Osteocyte (in vitro differentiated cells): ENCODE data around the gene M6PR. TPM values are rescaled to one million over a fixed set of nuclear protein-coding genes. Genes with fewer than 3 reads are reported as not detected.
A peak's percentile ranks its signal among the peaks of the same experiment; 100 is the strongest.

ENCODE experiments used
- DNase-seq: peaks from one replicate; pipeline ENCODE4 v3.0.0; 2021; ENCODE audit warnings: mixed read lengths; ENCODE audit not compliant: unreplicated experiment; ENCODE audit errors: extremely low spot score
- H3K27ac Mint-ChIP-seq: one replicate; pipeline ENCODE4 v1.8.0; 2021; ENCODE audit warnings: mild to moderate bottlenecking, mixed read lengths; ENCODE audit not compliant: unreplicated experiment
- H3K27me3 Mint-ChIP-seq: one replicate; pipeline ENCODE4 v1.8.0; 2021; ENCODE audit warnings: mixed read lengths; ENCODE audit not compliant: unreplicated experiment
- H3K36me3 Mint-ChIP-seq: one replicate; pipeline ENCODE4 v1.8.0; 2021; ENCODE audit warnings: mixed read lengths; ENCODE audit not compliant: unreplicated experiment
- H3K4me1 Mint-ChIP-seq: one replicate; pipeline ENCODE4 v1.8.0; 2021; ENCODE audit warnings: mixed read lengths; ENCODE audit not compliant: unreplicated experiment
- H3K4me3 Mint-ChIP-seq: one replicate; pipeline ENCODE4 v1.8.0; 2021; ENCODE audit warnings: mild to moderate bottlenecking, moderate library complexity, mixed read lengths; ENCODE audit not compliant: unreplicated experiment
- H3K9me3 Mint-ChIP-seq: one replicate; pipeline ENCODE4 v1.8.0; 2021; ENCODE audit warnings: mixed read lengths; ENCODE audit not compliant: unreplicated experiment
- total RNA-seq: library from RNA; stranded (reverse); gene quantifications from 2 replicates; pipeline ENCODE4 v1.2.1, GENCODE V29; 2021
- TF ChIP-seq, protein P1 (sequence below): fragments of 200-600 bp; sonication (generic); IDR thresholded peaks from 2 replicates; pipeline ENCODE4 v1.5.0; 2021; ENCODE audit warnings: antibody characterized with exemption, mild to moderate bottlenecking, moderate library complexity

The M6PR gene
- total RNA-seq, 1 donor from 2014 or later = 126 TPM

DNA sequence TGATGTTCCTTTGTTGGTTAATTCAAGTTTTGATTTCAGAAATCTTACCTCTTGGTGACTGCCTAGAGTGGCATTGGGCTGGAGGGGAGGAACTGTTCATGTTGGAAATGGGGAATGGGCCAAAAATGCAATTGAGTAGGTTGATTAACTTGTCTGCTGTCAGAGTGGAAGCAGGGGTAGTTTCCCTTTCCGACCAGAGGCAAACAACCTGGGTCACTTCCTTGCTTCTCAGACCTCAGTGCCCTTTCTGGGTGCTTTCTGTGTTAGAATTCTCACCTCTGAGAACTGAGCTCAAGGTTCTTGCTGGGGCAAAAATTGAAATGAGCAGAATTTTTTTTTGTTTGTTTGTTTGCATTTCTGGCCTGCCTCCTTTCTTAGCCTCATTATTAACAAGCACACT is 2.3 kb upstream of the M6PR start:
- Mint-ChIP-seq H3K4me1 (peaks cover 26% of the 10 kb centered on the region), H3K27ac (no peak overlapping the region), H3K9me3 (no peaks in the 10 kb centered on the region), H3K4me3 (no peak overlapping the region), H3K27me3 (no peaks in the 10 kb centered on the region), H3K36me3 (no peaks in the 10 kb centered on the region)
- DNase-seq = no peak
- TF ChIP-seq, protein P1, sequence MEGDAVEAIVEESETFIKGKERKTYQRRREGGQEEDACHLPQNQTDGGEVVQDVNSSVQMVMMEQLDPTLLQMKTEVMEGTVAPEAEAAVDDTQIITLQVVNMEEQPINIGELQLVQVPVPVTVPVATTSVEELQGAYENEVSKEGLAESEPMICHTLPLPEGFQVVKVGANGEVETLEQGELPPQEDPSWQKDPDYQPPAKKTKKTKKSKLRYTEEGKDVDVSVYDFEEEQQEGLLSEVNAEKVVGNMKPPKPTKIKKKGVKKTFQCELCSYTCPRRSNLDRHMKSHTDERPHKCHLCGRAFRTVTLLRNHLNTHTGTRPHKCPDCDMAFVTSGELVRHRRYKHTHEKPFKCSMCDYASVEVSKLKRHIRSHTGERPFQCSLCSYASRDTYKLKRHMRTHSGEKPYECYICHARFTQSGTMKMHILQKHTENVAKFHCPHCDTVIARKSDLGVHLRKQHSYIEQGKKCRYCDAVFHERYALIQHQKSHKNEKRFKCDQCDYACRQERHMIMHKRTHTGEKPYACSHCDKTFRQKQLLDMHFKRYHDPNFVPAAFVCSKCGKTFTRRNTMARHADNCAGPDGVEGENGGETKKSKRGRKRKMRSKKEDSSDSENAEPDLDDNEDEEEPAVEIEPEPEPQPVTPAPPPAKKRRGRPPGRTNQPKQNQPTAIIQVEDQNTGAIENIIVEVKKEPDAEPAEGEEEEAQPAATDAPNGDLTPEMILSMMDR = no peak

- TF ChIP-seq, protein P1 = no peak
- no peak for DNase-seq
- Mint-ChIP-seq H3K9me3 (no peaks in the 10 kb centered on the region), H3K4me1 (peaks cover 28% of the 10 kb centered on the region), H3K4me3 (peak overlapping the region; percentile 99), H3K27me3 (no peaks in the 10 kb centered on the region), H3K27ac (peak overlapping the region; percentile 98), H3K36me3 (peaks cover 4% of the 10 kb centered on the region)
These were observed 1.4 kb upstream of the M6PR start for GRCh38 chr12:8950702-8951478.

DNA sequence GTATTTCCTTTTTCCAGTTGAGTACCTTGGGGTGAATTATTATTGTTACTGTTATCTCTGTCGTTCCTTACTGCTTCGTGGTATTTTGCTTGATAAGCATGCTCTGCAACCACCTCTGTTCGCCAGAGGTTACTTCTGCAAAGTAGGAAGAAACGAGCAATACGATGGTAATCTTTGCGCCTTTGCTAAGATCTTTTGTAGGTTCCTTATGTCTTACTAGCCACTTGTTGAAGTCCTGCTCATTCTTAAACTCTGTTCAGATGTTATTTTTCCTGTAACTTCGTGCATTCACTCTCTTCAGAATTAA is 729 bp upstream of the M6PR start:
- Mint-ChIP-seq H3K27me3 (no peaks in the 10 kb centered on the region), H3K27ac (peak overlapping the region; percentile 98), H3K4me1 (peaks cover 28% of the 10 kb centered on the region), H3K9me3 (no peaks in the 10 kb centered on the region), H3K4me3 (peak overlapping the region; percentile 99), H3K36me3 (peaks cover 6% of the 10 kb centered on the region)
- DNase-seq = no peak
- TF ChIP-seq, protein P1 = no peak

DNA sequence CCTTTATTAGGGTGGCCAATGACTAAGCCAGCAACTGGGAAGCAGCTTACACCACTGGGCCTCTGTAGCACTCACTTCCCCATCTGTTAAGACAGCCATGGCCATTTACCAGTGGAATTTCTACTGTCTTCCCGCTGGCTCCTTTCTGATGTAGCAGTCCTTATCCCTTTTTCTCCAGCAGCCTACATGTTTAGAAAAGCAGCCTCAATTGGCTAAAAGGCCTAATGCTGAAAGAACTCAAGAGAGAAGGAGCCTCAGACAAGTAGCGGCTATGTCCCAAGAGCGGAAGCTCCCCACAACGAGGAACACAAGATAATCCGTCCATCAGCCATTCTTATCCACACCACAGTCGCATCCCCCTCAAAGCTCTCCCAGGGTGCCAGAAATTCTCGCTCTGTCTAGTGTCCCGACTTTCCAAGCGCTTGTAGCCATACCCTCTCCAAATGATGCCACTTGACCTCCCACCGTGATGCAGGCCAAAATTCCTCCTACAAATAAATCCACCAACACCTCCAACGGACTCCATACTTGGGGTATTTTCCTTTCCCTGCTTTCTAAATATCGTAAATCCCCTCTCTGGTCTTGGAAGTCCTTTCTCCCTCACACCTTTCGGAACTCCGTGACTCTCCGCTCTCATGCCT is 624 bp downstream of the M6PR start:
- DNase-seq = no peak
- Mint-ChIP-seq H3K4me3 (peak overlapping the region; percentile 99), H3K4me1 (peaks cover 28% of the 10 kb centered on the region), H3K36me3 (peaks cover 9% of the 10 kb centered on the region), H3K27ac (peak overlapping the region; percentile 98), H3K9me3 (no peaks in the 10 kb centered on the region), H3K27me3 (no peaks in the 10 kb centered on the region)
- TF ChIP-seq, protein P1 = no peak

DNA sequence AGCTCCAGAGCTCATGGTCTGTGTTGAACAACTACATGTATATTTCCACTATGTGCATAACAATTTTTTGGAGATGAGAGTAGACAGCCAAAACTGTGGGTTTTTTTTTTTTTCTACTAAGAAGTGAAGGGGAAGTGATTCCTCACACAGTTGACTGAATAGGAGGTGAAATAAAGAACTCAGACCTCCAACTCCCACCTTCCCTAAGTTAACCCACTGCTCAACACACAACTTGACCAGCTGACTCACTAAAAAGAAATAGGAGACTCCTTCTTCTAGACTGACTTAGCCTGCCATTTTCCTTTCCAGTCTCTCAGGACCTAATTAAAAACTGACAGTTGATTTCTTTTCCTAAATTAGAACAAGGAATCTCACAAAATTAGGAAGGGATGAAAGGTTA is 1.7 kb downstream of the M6PR start:
- peaks cover 11% of the 10 kb centered on the region for H3K36me3 Mint-ChIP-seq
- H3K9me3 Mint-ChIP-seq = no peaks in the 10 kb centered on the region
- peaks cover 28% of the 10 kb centered on the region for H3K4me1 Mint-ChIP-seq
- no peaks in the 10 kb centered on the region for H3K27me3 Mint-ChIP-seq
- DNase-seq = no peak
- no peak overlapping the region for H3K27ac Mint-ChIP-seq
- TF ChIP-seq, protein P1 = no peak
- H3K4me3 Mint-ChIP-seq = no peak overlapping the region
